ENCODE data around the gene ADAMTSL3. TPM values are rescaled to one million over a fixed set of nuclear protein-coding genes. Genes with fewer than 3 reads are reported as not detected.
"Not testable (repeated sequence)": the region's sequence is repeated elsewhere in the genome, so short reads cannot be mapped to it uniquely, and the experiment has no call there.

Gene ADAMTSL3
- total RNA-seq, 2 experiments from 2014 or later, result not detected

- Mint-ChIP-seq H3K4me3 (no peak overlapping the region), H3K27me3 (peaks cover 6% of the 10 kb centered on the region), H3K4me1 (no peaks in the 10 kb centered on the region), H3K9me3 (no peaks in the 10 kb centered on the region), H3K36me3 (no peaks in the 10 kb centered on the region), H3K27ac (no peak overlapping the region)
- DNase-seq (no peak), ATAC-seq (ENCODE audit: low read depth) (no peak)
- POLR2A ChIA-PET, result no interaction called here
These were observed 347.7 kb downstream of the ADAMTSL3 start for GRCh38 chr15:84001655-84002054.

DNA sequence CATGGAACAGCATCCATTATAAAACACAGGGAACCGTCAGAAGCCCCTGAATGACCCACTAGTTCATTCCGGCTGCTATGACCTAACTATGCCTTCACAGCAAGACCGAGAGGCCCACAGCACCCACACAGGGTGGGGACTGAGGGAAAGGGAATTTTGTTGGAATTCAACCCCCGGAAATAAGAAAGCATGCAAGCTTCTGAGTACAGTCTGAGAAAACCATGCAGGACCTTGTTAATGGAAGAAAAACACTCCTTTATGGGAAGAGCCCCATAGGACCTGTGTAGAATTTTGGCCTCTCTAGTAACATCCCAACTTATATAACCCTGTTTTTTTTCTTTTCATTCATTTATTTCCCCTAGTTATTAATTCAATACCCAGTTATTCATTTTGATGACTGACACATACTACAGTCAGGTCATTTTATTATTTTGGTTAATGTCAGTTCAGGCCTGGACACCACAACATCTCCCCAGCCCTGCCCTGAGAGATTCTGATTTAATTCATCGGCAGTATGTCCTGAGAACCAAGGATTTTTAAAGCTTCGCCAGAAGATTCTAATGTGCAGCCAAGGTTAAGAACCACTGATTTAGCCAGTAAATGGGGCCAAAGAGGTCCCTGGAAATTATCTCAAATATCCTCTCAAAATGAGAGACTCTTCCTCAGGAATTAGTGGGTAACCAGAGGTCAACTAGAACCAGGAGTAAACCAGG, 350.0 kb downstream of the ADAMTSL3 start:
- no peaks in the 10 kb centered on the region for H3K36me3 Mint-ChIP-seq
- POLR2A ChIA-PET, result no interaction called here
- ATAC-seq (ENCODE audit: low read depth), result no peak
- DNase-seq, result no peak
- peaks cover 6% of the 10 kb centered on the region for H3K27me3 Mint-ChIP-seq
- H3K27ac Mint-ChIP-seq, result no peak overlapping the region
- H3K4me3 Mint-ChIP-seq, result no peak overlapping the region
- H3K4me1 Mint-ChIP-seq, result no peaks in the 10 kb centered on the region
- no peaks in the 10 kb centered on the region for H3K9me3 Mint-ChIP-seq

GRCh38 chr15:84006421-84006820, 352.5 kb downstream of the ADAMTSL3 start:
- Mint-ChIP-seq H3K27me3 (no peaks in the 10 kb centered on the region), H3K36me3 (no peaks in the 10 kb centered on the region), H3K4me3 (no peak overlapping the region), H3K27ac (no peak overlapping the region), H3K9me3 (no peaks in the 10 kb centered on the region), H3K4me1 (no peaks in the 10 kb centered on the region)
- no peak for DNase-seq
- ATAC-seq (ENCODE audit: low read depth), result no peak
- POLR2A ChIA-PET, result no interaction called here

GRCh38 chr15:84009616-84010015, 355.7 kb downstream of the ADAMTSL3 start:
- no peak overlapping the region for H3K4me3 Mint-ChIP-seq
- ATAC-seq (ENCODE audit: low read depth), result no peak
- no peaks in the 10 kb centered on the region for H3K4me1 Mint-ChIP-seq
- POLR2A ChIA-PET, result no interaction called here
- no peaks in the 10 kb centered on the region for H3K36me3 Mint-ChIP-seq
- no peak for DNase-seq
- H3K27ac Mint-ChIP-seq, result no peak overlapping the region
- H3K27me3 Mint-ChIP-seq, result peaks cover 3% of the 10 kb centered on the region
- peaks cover 2% of the 10 kb centered on the region for H3K9me3 Mint-ChIP-seq

GRCh38 chr15:84010246-84010645, 356.3 kb downstream of the ADAMTSL3 start:
- POLR2A ChIA-PET, result no interaction called here
- Mint-ChIP-seq H3K36me3 (no peaks in the 10 kb centered on the region), H3K27ac (no peak overlapping the region), H3K27me3 (peaks cover 3% of the 10 kb centered on the region), H3K4me1 (no peaks in the 10 kb centered on the region), H3K4me3 (no peak overlapping the region), H3K9me3 (peaks cover 2% of the 10 kb centered on the region)
- no peak for ATAC-seq (ENCODE audit: low read depth)
- no peak for DNase-seq

- Mint-ChIP-seq H3K4me3 (no peak overlapping the region), H3K9me3 (peaks cover 2% of the 10 kb centered on the region), H3K4me1 (no peaks in the 10 kb centered on the region), H3K36me3 (no peaks in the 10 kb centered on the region), H3K27me3 (peaks cover 3% of the 10 kb centered on the region), H3K27ac (no peak overlapping the region)
- DNase-seq (no peak), ATAC-seq (ENCODE audit: low read depth) (no peak)
- POLR2A ChIA-PET, result no interaction called here
These were observed 362.4 kb downstream of the ADAMTSL3 start for GRCh38 chr15:84016371-84016770.

GRCh38 chr15:84022516-84022915, 368.6 kb downstream of the ADAMTSL3 start:
- POLR2A ChIA-PET, result no interaction called here
- no peaks in the 10 kb centered on the region for H3K27me3 Mint-ChIP-seq
- H3K9me3 Mint-ChIP-seq, result no peaks in the 10 kb centered on the region
- H3K4me1 Mint-ChIP-seq, result no peaks in the 10 kb centered on the region
- ATAC-seq (ENCODE audit: low read depth), result no peak
- DNase-seq, result no peak
- H3K27ac Mint-ChIP-seq, result no peak overlapping the region
- no peak overlapping the region for H3K4me3 Mint-ChIP-seq
- H3K36me3 Mint-ChIP-seq, result no peaks in the 10 kb centered on the region

DNA sequence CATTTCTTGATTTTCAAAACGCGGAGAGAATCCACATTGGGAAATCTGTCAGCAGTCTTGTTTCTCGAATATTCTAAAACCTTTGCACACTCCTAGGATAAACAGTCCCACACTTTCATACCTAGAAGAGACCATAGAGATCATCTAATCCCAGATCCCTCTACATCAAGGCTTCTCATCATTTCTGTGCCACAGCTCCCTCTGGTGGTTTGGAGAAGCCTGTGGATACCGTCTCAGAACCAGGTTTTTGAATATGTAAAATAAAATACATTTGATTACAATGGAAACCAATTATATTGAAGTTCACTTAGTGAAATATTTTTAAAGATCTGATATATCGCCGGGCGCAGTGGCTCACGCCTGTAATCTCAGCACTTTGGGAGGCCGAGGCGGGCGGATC, 369.7 kb downstream of the ADAMTSL3 start:
- POLR2A ChIA-PET, result no interaction called here
- no peak overlapping the region for H3K4me3 Mint-ChIP-seq
- no peak for ATAC-seq (ENCODE audit: low read depth)
- H3K4me1 Mint-ChIP-seq, result no peaks in the 10 kb centered on the region
- no peak overlapping the region for H3K27ac Mint-ChIP-seq
- no peaks in the 10 kb centered on the region for H3K9me3 Mint-ChIP-seq
- H3K27me3 Mint-ChIP-seq, result no peaks in the 10 kb centered on the region
- no peaks in the 10 kb centered on the region for H3K36me3 Mint-ChIP-seq
- DNase-seq, result no peak

- Mint-ChIP-seq H3K36me3 (no peaks in the 10 kb centered on the region), H3K27me3 (peaks cover 5% of the 10 kb centered on the region), H3K27ac (no peak overlapping the region), H3K9me3 (peaks cover under 1% of the 10 kb centered on the region), H3K4me3 (no peak overlapping the region), H3K4me1 (no peaks in the 10 kb centered on the region)
- ATAC-seq (ENCODE audit: low read depth), result no peak
- no peak for DNase-seq
- POLR2A ChIA-PET, result no interaction called here
These were observed 380.1 kb downstream of the ADAMTSL3 start for GRCh38 chr15:84033793-84034553.

DNA sequence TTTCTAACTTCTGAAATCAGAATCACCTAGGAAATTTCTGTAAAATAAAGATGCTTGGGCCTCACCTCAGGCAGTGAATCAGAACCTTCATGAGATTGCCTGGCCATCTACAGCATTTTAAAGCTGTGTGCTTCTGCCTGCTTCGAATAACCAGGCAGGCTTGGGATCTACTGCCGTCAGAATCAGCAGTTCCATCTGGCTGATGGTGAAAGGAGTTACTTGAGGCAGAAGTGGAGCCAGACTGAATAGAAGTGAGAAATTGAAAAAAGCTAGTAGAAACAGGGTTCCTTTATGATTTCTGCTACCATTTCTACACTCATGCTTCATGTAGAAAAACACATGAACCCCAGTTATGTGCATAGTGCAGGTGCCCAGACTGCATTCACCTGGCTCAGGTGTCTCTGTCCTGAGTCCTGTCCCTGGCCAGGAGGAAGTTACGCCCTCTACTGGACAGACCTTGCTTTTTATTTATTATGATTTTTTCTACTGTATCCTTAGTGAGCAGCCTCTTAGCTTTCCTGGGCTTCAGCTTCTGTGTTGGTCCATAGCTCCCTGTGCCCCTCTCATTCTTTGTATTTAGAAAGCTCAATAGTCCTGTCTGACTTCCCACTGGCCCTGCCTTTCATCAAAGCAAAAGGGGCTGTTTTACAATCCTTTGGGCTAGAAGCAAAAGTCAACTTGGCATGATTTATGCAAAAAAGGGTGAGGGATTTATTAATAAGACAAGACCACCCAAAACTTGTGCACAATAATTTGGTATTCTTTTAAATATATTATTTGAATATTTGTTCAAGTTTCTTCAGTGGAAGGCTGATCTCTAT, 380.9 kb downstream of the ADAMTSL3 start:
- Mint-ChIP-seq H3K27ac (no peak overlapping the region), H3K36me3 (no peaks in the 10 kb centered on the region), H3K9me3 (no peaks in the 10 kb centered on the region), H3K4me3 (no peak overlapping the region), H3K27me3 (peaks cover 6% of the 10 kb centered on the region), H3K4me1 (no peaks in the 10 kb centered on the region)
- DNase-seq (no peak), ATAC-seq (ENCODE audit: low read depth) (no peak)
- POLR2A ChIA-PET, result no interaction called here

- no peaks in the 10 kb centered on the region for H3K4me1 Mint-ChIP-seq
- peaks cover 7% of the 10 kb centered on the region for H3K27me3 Mint-ChIP-seq
- H3K27ac Mint-ChIP-seq, result no peak overlapping the region
- H3K4me3 Mint-ChIP-seq, result no peak overlapping the region
- POLR2A ChIA-PET, result no interaction called here
- no peaks in the 10 kb centered on the region for H3K36me3 Mint-ChIP-seq
- DNase-seq (no peak), ATAC-seq (ENCODE audit: low read depth) (no peak)
- no peaks in the 10 kb centered on the region for H3K9me3 Mint-ChIP-seq
These were observed 381.5 kb downstream of the ADAMTSL3 start for GRCh38 chr15:84035399-84035766.

- Mint-ChIP-seq H3K27ac (no peak overlapping the region), H3K27me3 (peaks cover 9% of the 10 kb centered on the region), H3K36me3 (no peaks in the 10 kb centered on the region), H3K4me3 (no peak overlapping the region), H3K4me1 (no peaks in the 10 kb centered on the region), H3K9me3 (no peaks in the 10 kb centered on the region)
- ATAC-seq (ENCODE audit: low read depth) (no peak), DNase-seq (no peak)
- POLR2A ChIA-PET, result no interaction called here
These were observed 383.4 kb downstream of the ADAMTSL3 start for GRCh38 chr15:84037301-84037700.

DNA sequence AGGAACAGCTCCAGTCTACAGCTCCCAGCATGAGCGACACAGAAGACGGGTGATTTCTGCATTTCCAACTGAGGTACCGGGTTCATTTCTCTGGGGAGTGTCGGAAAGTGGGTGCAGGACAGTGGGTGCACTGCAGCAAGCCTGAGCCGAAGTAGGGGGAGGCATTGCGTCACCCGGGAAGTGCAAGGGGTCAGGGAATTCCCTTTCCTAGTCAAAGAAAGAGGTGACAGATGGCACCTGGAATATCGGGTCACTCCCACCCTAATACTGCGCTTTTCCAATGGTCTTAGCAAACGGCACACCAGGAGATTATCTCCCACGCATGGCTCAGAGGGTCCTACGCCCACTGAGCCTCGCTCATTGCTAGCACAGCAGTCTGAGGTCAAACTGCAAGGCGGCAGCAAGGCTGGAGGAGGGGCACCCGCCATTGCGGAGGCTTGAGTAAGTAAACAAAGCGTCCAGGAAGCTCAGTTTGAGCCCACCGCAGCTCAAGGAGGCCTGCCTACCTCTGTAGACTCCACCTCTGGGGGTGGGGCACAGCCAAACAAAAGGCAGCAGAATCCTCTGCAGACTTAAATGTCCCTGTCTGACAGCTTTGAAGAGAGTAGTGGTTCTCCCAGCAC, 388.6 kb downstream of the ADAMTSL3 start:
- H3K36me3 Mint-ChIP-seq; ATAC-seq (ENCODE audit: low read depth); H3K4me1 Mint-ChIP-seq; H3K27ac Mint-ChIP-seq; DNase-seq; POLR2A ChIA-PET; H3K9me3 Mint-ChIP-seq; H3K27me3 Mint-ChIP-seq; H3K4me3 Mint-ChIP-seq: not testable (repeated sequence)
